Transverse colon (tissue), 4 donors: ENCODE measurements around the gene ELAC1. TPM values are rescaled to one million over a fixed set of nuclear protein-coding genes. Genes with fewer than 3 reads are reported as not detected.

Experiments used
- DNase-seq: peaks from one replicate; pipeline ENCODE4 v3.0.0-alpha.2; 2019
- H3K27ac ChIP-seq, 4 donors: fragments of 200-600 bp; sonication (generic); 2 replicates each; pipeline ENCODE4 v1.5.1; 2016 to 2018; ENCODE audit warnings: inconsistent platforms in 4 of 4
- H3K27me3 ChIP-seq: fragments of 200-600 bp; sonication (generic); 2 replicates; pipeline ENCODE4 v1.5.1; 2017; ENCODE audit warnings: inconsistent platforms
- H3K36me3 ChIP-seq, 4 donors: fragments of 200-600 bp; sonication (generic); 2 replicates each; pipeline ENCODE4 v1.5.1; 2017 to 2019; ENCODE audit warnings: inconsistent platforms in 4 of 4
- H3K4me1 ChIP-seq, 4 donors: fragments of 200-600 bp; sonication (generic); 2 replicates each; pipeline ENCODE4 v1.5.1; 2017 to 2020; ENCODE audit warnings: inconsistent platforms in 4 of 4
- H3K4me3 ChIP-seq, 4 donors: fragments of 200-600 bp; sonication (generic); 1 replicate in 1 of 4; 2 replicates in 3 of 4; pipeline versions ENCODE4 v1.5.1 to v1.6.1; 2017 to 2019; ENCODE audit warnings: inconsistent platforms in 4 of 4
- H3K9me3 ChIP-seq, 2 donors: fragments of 200-600 bp; sonication (generic); 2 replicates each; pipeline ENCODE4 v1.5.1; 2017 to 2019; ENCODE audit warnings: inconsistent platforms in 2 of 2
- EP300 ChIP-seq: sonication (generic); formaldehyde crosslinking; IDR thresholded peaks from one replicate; pipeline ENCODE4 v1.6.1; 2017; ENCODE audit warnings: antibody characterized with exemption, low read depth
- POLR2A ChIP-seq: fragments of 450-650 bp; IDR thresholded peaks from one replicate; pipeline ENCODE4 v1.6.1; 2016; ENCODE audit warnings: antibody characterized with exemption, mild to moderate bottlenecking, moderate library complexity
- POLR2AphosphoS5 ChIP-seq, 3 donors: sonication (generic); formaldehyde crosslinking; IDR thresholded peaks; one replicate each; pipeline ENCODE4 v1.6.1; 2016; ENCODE audit warnings: antibody characterized with exemption in 3 of 3
- WGBS, 2 donors: methylation state at CpG; one replicate each; pipeline ENCODE4 v1.1.5; 2018; ENCODE audit warnings: low coverage in 1 of 2; 5-methylcytosine and 5-hydroxymethylcytosine counted together
- in situ Hi-C, 4 donors: fragments of 200-750 bp; cut with MboI; loops; one replicate each; pipeline versions ENCODE4 v1.15.0 to v1.15.1; 2017; ENCODE audit warnings: low sequenced_read_pairs in 3 of 4, low pct_ligation_motif_present in 1 of 4, low pct_unique_long_range_greater_than_20kb in 1 of 4
- intact Hi-C: fragments of 100-400 bp; cut with DNase I; formaldehyde crosslinking; loops from one replicate; pipeline ENCODE4 v1.15.1; 2023; ENCODE audit warnings: low total_unique reads
- total RNA-seq, 4 donors: library from RNA; depleted of rRNA; stranded (reverse); fragments of >200 nt; gene quantifications; one replicate each; pipeline ENCODE4 v1.1.0, GENCODE V29; 2016
- TF ChIP-seq, protein P1 (sequence below), 5 experiments: fragments of 200-600 bp in 3 of 5; fragments of 450-650 bp in 2 of 5; sonication (generic) in 3 of 5; IDR thresholded peaks; 1 replicate in 2 of 5; 2 replicates in 3 of 5; pipeline ENCODE4 v1.5.1; 2016 to 2017; ENCODE audit warnings: antibody characterized with exemption in 5 of 5, inconsistent platforms in 3 of 5, mild to moderate bottlenecking in 2 of 5, moderate library complexity in 1 of 5

The ELAC1 gene
- total RNA-seq, 4 donors from 2014 or later, result 3.2 to 9.6 (median 6.4) TPM; not detected in 1

GRCh38 chr18:51011709-51012108, 43.9 kb downstream of the ELAC1 start:
- intact Hi-C loops (no loop called here), in situ Hi-C loops (no loop called here)
- no peak overlapping the region for H3K27ac ChIP-seq
- peaks cover 0 to 17% (median 2%) of the 10 kb centered on the region in 4 donors for H3K4me1 ChIP-seq
- no peaks in the 10 kb centered on the region for H3K27me3 ChIP-seq
- no peaks in the 10 kb centered on the region for H3K36me3 ChIP-seq
- H3K9me3 ChIP-seq, result no peaks in the 10 kb centered on the region
- DNase-seq, result no peak
- TF ChIP-seq EP300 (no peak), POLR2A (no peak), POLR2AphosphoS5 (IDR thresholded peaks at IDR 0.05) (no peak)
- TF ChIP-seq, protein P1, sequence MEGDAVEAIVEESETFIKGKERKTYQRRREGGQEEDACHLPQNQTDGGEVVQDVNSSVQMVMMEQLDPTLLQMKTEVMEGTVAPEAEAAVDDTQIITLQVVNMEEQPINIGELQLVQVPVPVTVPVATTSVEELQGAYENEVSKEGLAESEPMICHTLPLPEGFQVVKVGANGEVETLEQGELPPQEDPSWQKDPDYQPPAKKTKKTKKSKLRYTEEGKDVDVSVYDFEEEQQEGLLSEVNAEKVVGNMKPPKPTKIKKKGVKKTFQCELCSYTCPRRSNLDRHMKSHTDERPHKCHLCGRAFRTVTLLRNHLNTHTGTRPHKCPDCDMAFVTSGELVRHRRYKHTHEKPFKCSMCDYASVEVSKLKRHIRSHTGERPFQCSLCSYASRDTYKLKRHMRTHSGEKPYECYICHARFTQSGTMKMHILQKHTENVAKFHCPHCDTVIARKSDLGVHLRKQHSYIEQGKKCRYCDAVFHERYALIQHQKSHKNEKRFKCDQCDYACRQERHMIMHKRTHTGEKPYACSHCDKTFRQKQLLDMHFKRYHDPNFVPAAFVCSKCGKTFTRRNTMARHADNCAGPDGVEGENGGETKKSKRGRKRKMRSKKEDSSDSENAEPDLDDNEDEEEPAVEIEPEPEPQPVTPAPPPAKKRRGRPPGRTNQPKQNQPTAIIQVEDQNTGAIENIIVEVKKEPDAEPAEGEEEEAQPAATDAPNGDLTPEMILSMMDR (IDR thresholded peaks at IDR 0.05), result no peak
- WGBS, 2 donors, result 30 to 67% methylated on average over 3 of the region's 3 CpGs
- H3K4me3 ChIP-seq, result no peak overlapping the region

GRCh38 chr18:51012441-51012840, 44.6 kb downstream of the ELAC1 start:
- Histone ChIP-seq H3K27ac (no peak overlapping the region), H3K9me3 (no peaks in the 10 kb centered on the region), H3K27me3 (no peaks in the 10 kb centered on the region), H3K4me3 (no peak overlapping the region), H3K4me1 (peaks cover 0 to 17% (median 2%) of the 10 kb centered on the region in 4 donors), H3K36me3 (no peaks in the 10 kb centered on the region)
- intact Hi-C loops (no loop called here), in situ Hi-C loops (no loop called here)
- TF ChIP-seq, protein P1 (IDR thresholded peaks at IDR 0.05), result no peak
- TF ChIP-seq EP300 (no peak), POLR2A (no peak), POLR2AphosphoS5 (IDR thresholded peaks at IDR 0.05) (no peak)
- 80 to 81% methylated on average over 1 to 3 of the region's 3 CpGs for WGBS, 2 donors
- DNase-seq, result no peak

- WGBS, 2 donors, result 86 to 100% methylated on average over 3 of the region's 3 CpGs
- TF ChIP-seq EP300, result no peak
- TF ChIP-seq, protein P1 (IDR thresholded peaks at IDR 0.05), result no peak
- TF ChIP-seq POLR2AphosphoS5 (IDR thresholded peaks at IDR 0.05), result no peak
- no peak for TF ChIP-seq POLR2A
- Histone ChIP-seq H3K27me3 (no peaks in the 10 kb centered on the region), H3K36me3 (no peaks in the 10 kb centered on the region), H3K9me3 (no peaks in the 10 kb centered on the region), H3K27ac (no peak overlapping the region), H3K4me3 (no peak overlapping the region), H3K4me1 (peaks cover 0 to 17% (median 2%) of the 10 kb centered on the region in 4 donors)
- intact Hi-C loops, result no loop called here
- no peak for DNase-seq
- in situ Hi-C loops, result no loop called here
Observed at GRCh38 chr18:51013259-51013658, 45.4 kb downstream of the ELAC1 start.

GRCh38 chr18:51017140-51017879, 49.5 kb downstream of the ELAC1 start:
- 80 to 82% methylated on average over 2 to 8 of the region's 8 CpGs for WGBS, 2 donors
- intact Hi-C loops (no loop called here), in situ Hi-C loops (no loop called here)
- H3K27me3 ChIP-seq, result no peaks in the 10 kb centered on the region
- H3K27ac ChIP-seq, result no peak overlapping the region
- H3K4me3 ChIP-seq, result no peak overlapping the region
- no peak for DNase-seq
- TF ChIP-seq EP300 (no peak), POLR2AphosphoS5 (IDR thresholded peaks at IDR 0.05) (no peak), POLR2A (no peak)
- TF ChIP-seq, protein P1 (IDR thresholded peaks at IDR 0.05), result no peak
- no peaks in the 10 kb centered on the region for H3K4me1 ChIP-seq
- H3K9me3 ChIP-seq, result no peaks in the 10 kb centered on the region
- H3K36me3 ChIP-seq, result no peaks in the 10 kb centered on the region
